Panc1 (cell line): ENCODE data around the gene ATP11A.

Source experiments
- POLR2AphosphoS5 ChIP-seq: IDR thresholded peaks from 2 replicates; pipeline ENCODE4 v1.6.1; 2012; ENCODE audit warnings: mild to moderate bottlenecking, low read depth, low read length, moderate library complexity
- SIN3A ChIP-seq: IDR thresholded peaks from 2 replicates; pipeline ENCODE4 v1.6.1; 2012; ENCODE audit warnings: low read depth, mild to moderate bottlenecking, low read length, moderate library complexity, borderline replicate concordance; ENCODE audit not compliant: insufficient read depth
- TF ChIP-seq, protein P1 (sequence below): fragments of 450-650 bp; IDR thresholded peaks from 2 replicates; pipeline ENCODE4 v1.5.1; 2017; ENCODE audit warnings: mild to moderate bottlenecking
- TF ChIP-seq, protein P2 (sequence below), 2 experiments: IDR thresholded peaks; 2 replicates each; pipeline ENCODE4 v1.6.1; 2011 to 2012; ENCODE audit warnings: low read depth in 2 of 2, control low read depth in 1 of 2, low read length in 1 of 2, mild to moderate bottlenecking in 1 of 2, moderate library complexity in 1 of 2; ENCODE audit not compliant: insufficient read depth in 1 of 2

DNA sequence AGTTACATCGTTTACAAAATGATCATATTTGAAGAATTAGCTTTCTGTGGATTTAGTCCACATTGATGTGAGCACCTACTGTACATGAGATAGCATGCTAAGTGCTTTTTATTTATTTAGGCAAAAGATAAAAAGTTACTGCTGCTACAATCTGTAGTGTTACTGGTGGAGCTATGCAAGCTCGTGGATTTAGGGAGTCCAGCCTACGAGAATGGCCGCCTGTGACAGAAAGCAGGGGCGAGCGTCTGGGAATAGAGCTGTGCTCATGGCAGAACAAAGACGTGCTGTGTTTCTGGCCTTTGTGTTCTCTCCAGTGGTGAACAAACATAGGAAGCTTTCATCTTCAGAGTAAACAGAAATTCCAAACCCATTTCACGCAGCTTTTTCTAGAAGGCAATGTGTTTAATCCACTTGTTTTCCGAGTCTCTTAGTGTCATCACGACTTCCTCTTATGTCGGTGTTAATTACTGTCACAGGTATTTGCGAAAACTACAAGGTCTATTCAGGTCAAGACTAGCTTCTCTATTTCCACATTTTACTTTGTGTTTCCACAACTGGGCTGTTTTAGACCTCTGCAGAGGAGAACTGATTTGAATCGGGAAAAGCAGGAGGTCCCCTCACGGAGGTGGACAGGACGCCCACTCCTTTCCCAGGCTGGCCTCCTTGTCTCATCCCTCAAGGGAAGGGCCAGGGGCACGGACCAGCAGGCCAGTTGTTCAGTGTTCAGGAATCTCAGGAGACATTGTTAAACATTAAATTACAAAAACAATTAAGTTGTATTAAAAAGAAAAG, 67.3 kb downstream of the ATP11A start:
- TF ChIP-seq, protein P1, sequence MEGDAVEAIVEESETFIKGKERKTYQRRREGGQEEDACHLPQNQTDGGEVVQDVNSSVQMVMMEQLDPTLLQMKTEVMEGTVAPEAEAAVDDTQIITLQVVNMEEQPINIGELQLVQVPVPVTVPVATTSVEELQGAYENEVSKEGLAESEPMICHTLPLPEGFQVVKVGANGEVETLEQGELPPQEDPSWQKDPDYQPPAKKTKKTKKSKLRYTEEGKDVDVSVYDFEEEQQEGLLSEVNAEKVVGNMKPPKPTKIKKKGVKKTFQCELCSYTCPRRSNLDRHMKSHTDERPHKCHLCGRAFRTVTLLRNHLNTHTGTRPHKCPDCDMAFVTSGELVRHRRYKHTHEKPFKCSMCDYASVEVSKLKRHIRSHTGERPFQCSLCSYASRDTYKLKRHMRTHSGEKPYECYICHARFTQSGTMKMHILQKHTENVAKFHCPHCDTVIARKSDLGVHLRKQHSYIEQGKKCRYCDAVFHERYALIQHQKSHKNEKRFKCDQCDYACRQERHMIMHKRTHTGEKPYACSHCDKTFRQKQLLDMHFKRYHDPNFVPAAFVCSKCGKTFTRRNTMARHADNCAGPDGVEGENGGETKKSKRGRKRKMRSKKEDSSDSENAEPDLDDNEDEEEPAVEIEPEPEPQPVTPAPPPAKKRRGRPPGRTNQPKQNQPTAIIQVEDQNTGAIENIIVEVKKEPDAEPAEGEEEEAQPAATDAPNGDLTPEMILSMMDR: no peak
- TF ChIP-seq, protein P2, sequence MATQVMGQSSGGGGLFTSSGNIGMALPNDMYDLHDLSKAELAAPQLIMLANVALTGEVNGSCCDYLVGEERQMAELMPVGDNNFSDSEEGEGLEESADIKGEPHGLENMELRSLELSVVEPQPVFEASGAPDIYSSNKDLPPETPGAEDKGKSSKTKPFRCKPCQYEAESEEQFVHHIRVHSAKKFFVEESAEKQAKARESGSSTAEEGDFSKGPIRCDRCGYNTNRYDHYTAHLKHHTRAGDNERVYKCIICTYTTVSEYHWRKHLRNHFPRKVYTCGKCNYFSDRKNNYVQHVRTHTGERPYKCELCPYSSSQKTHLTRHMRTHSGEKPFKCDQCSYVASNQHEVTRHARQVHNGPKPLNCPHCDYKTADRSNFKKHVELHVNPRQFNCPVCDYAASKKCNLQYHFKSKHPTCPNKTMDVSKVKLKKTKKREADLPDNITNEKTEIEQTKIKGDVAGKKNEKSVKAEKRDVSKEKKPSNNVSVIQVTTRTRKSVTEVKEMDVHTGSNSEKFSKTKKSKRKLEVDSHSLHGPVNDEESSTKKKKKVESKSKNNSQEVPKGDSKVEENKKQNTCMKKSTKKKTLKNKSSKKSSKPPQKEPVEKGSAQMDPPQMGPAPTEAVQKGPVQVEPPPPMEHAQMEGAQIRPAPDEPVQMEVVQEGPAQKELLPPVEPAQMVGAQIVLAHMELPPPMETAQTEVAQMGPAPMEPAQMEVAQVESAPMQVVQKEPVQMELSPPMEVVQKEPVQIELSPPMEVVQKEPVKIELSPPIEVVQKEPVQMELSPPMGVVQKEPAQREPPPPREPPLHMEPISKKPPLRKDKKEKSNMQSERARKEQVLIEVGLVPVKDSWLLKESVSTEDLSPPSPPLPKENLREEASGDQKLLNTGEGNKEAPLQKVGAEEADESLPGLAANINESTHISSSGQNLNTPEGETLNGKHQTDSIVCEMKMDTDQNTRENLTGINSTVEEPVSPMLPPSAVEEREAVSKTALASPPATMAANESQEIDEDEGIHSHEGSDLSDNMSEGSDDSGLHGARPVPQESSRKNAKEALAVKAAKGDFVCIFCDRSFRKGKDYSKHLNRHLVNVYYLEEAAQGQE (IDR thresholded peaks at IDR 0.05; ENCODE audit: insufficient read depth in 1 of 2, low read depth in 2 of 2, low read length in 1 of 2): no peak
- no peak for TF ChIP-seq POLR2AphosphoS5
- TF ChIP-seq SIN3A: no peak
